GM12878 (cell line): ENCODE data around the gene DNHD1. TPM values are rescaled to one million over a fixed set of nuclear protein-coding genes. Genes with fewer than 3 reads are reported as not detected.

Source experiments
- BRCA1 ChIP-seq: IDR thresholded peaks from 2 replicates; pipeline ENCODE4 v1.6.1; 2011; ENCODE audit warnings: low read depth, low read length, improper control_type of control experiment
- CHD4 ChIP-seq: fragments of 200-600 bp; sonication (generic); IDR thresholded peaks from 2 replicates; pipeline ENCODE4 v1.6.1; 2016; ENCODE audit warnings: mild to moderate bottlenecking
- FOXM1 ChIP-seq: IDR thresholded peaks from 2 replicates; pipeline ENCODE4 v1.6.1; 2012; ENCODE audit warnings: low read depth, mild to moderate bottlenecking, inconsistent platforms, low read length, moderate library complexity
- GABPA ChIP-seq: IDR thresholded peaks from 2 replicates; pipeline ENCODE4 v1.6.1; 2014; ENCODE audit warnings: antibody characterized with exemption, low read depth, mild to moderate bottlenecking, inconsistent platforms
- LARP7 ChIP-seq: fragments of 450-650 bp; IDR thresholded peaks from 2 replicates; pipeline ENCODE4 v1.6.1; 2017; ENCODE audit warnings: mild to moderate bottlenecking
- MEF2A ChIP-seq: IDR thresholded peaks from 2 replicates; pipeline ENCODE4 v1.6.1; 2011; ENCODE audit warnings: low read depth, mild to moderate bottlenecking, low read length, moderate library complexity; ENCODE audit not compliant: insufficient read depth
- MYC ChIP-seq: IDR thresholded peaks from 2 replicates; pipeline ENCODE4 v1.6.1; 2011; ENCODE audit warnings: mild to moderate bottlenecking, low read length, moderate library complexity, inconsistent platforms; ENCODE audit not compliant: insufficient read depth, insufficient replicate concordance, insufficient read length, severe bottlenecking
- PAX5 ChIP-seq: IDR thresholded peaks from 2 replicates; pipeline ENCODE4 v1.6.1; 2011; ENCODE audit warnings: low read depth, low read length, borderline replicate concordance
- PAX8 ChIP-seq: fragments of 450-650 bp; IDR thresholded peaks from 2 replicates; pipeline ENCODE4 v1.6.1; 2017; ENCODE audit warnings: mild to moderate bottlenecking, moderate library complexity
- POLR2AphosphoS2 ChIP-seq: IDR thresholded peaks from 2 replicates; pipeline ENCODE4 v1.6.1; 2011; ENCODE audit warnings: low read depth, mild to moderate bottlenecking, low read length, improper control_type of control experiment, moderate library complexity
- POLR2AphosphoS5 ChIP-seq: IDR thresholded peaks from 2 replicates; pipeline ENCODE4 v1.6.1; 2011; ENCODE audit warnings: mild to moderate bottlenecking, low read length, inconsistent platforms
- POU2F2 ChIP-seq: IDR thresholded peaks from 3 replicates; pipeline ENCODE4 v1.6.1; 2011; ENCODE audit warnings: low read depth, mild to moderate bottlenecking, low read length, borderline replicate concordance
- RFX5 ChIP-seq: IDR thresholded peaks from 2 replicates; pipeline ENCODE4 v1.6.1; 2011; ENCODE audit warnings: low read depth, low read length, improper control_type of control experiment
- STAT3 ChIP-seq: IDR thresholded peaks from 2 replicates; pipeline ENCODE4 v1.6.1; 2011; ENCODE audit warnings: low read depth, low read length, improper control_type of control experiment
- SUPT20H ChIP-seq: IDR thresholded peaks from 2 replicates; pipeline ENCODE4 v1.6.1; 2011; ENCODE audit warnings: low read depth, mild to moderate bottlenecking, low read length, moderate library complexity, borderline replicate concordance; ENCODE audit not compliant: control insufficient read depth
- YBX1 ChIP-seq: fragments of 450-650 bp; IDR thresholded peaks from 2 replicates; pipeline ENCODE4 v1.6.1; 2016; ENCODE audit warnings: antibody characterized with exemption
- YY1 ChIP-seq: IDR thresholded peaks from 2 replicates; pipeline ENCODE4 v1.6.1; 2011; ENCODE audit warnings: low read depth, mild to moderate bottlenecking, low read length
- ZNF207 ChIP-seq: fragments of 450-650 bp; IDR thresholded peaks from 2 replicates; pipeline ENCODE4 v1.6.1; 2014; ENCODE audit warnings: antibody characterized with exemption, mild to moderate bottlenecking, borderline replicate concordance
- ZNF622 ChIP-seq: fragments of 450-650 bp; IDR thresholded peaks from 2 replicates; pipeline ENCODE4 v1.6.1; 2017; ENCODE audit warnings: mild to moderate bottlenecking, inconsistent platforms
- polyA plus RNA-seq, 11 experiments: library from polyadenylated mRNA; depleted of rRNA in 4 of 11; unstranded in 6 of 11; stranded (reverse) in 5 of 11; fragments of >200 nt; fragmentation: Nextera tagmentation in 4 of 11; fragmentation: Illumina TruSeq in 1 of 11; extraction: Ambion mirVana in 4 of 11; extraction: Trizol in 1 of 11; gene quantifications; 1 replicate in 1 of 11; 2 replicates in 10 of 11; pipeline versions ENCODE4 v1.2.1 to v1.2.3, GENCODE V29; 2011 to 2016; ENCODE audit warnings: inconsistent platforms in 2 of 11, missing spikeins in 2 of 11, low read depth in 1 of 11
- total RNA-seq, 4 experiments: library from RNA; depleted of rRNA in 3 of 4; stranded (reverse); fragments of >200 nt in 3 of 4; fragmentation: Illumina TruSeq in 1 of 4; extraction: Trizol in 1 of 4; gene quantifications; 2 replicates each; pipeline versions ENCODE4 v1.2.1 to v1.2.3, GENCODE V29; 2013 to 2021
- TF ChIP-seq, protein P1 (sequence below): fragments of 450-650 bp; IDR thresholded peaks from 2 replicates; pipeline ENCODE4 v1.6.1; 2016; ENCODE audit warnings: mild to moderate bottlenecking
- TF ChIP-seq, protein P2 (sequence below): fragments of 450-650 bp; IDR thresholded peaks from 2 replicates; pipeline ENCODE4 v1.6.1; 2018; ENCODE audit warnings: mild to moderate bottlenecking, low read depth, moderate library complexity; ENCODE audit not compliant: partially characterized antibody
- TF ChIP-seq, protein P3 (sequence below): fragments of 450-650 bp; IDR thresholded peaks from 2 replicates; pipeline ENCODE4 v1.6.1; 2016; ENCODE audit warnings: mild to moderate bottlenecking
- TF ChIP-seq, protein P4 (sequence below), 3 experiments: IDR thresholded peaks in 2 of 3; conservative IDR thresholded peaks in 1 of 3; 2 replicates each; pipeline ENCODE4 v1.5.1; 2011; ENCODE audit warnings: low read depth in 3 of 3, low read length in 3 of 3, mild to moderate bottlenecking in 3 of 3, control low read depth in 2 of 3, moderate library complexity in 2 of 3, inconsistent platforms in 1 of 3, mixed read lengths in 1 of 3; ENCODE audit not compliant: control insufficient read depth in 2 of 3, insufficient read depth in 1 of 3; ENCODE audit errors: extremely low read depth in 1 of 3

Gene DNHD1
- total and polyA plus RNA-seq, 10 of the 15 experiments (the other 5 are each of a cell fraction or from before 2014, with no cell fraction given): 0.99 to 16.9 (median 8.6) TPM

DNA sequence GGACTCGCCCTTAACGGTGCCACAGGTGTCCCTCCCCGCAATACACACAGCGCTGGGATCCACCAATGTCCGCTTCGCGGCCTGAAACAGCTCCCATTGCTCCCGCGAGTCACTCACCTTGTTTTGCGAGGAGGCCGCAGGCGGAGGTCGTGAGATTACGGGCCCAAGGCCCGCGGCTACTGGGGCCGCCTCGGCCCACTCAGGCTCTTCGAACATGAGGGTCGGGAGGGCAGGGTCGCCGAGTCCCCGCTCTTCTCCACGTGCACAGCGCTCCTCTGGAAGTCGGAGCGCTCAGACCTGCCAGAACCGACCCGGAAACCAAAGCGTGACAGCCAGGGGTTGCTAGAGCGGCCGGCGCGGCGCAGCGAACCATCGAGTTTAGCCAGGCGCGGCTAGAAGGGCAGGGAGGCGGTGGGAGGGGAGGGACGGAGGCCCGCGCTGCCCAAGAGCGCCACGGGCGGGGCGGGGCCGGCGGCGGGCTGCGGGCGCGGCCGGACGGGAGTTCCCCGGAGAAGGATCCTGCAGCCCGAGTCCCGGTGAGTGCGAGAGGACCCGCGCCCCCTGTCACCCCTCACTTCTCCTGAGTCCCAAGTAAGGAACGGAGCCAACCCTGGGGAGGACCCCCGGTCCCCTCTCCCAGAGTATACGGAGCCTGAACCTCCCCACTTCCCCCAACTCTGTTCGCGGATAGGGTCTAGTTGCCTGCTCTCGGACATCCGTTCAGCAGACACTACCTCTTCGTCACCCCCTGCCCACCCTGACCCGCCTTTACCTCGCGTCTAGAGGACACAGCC, 106.4 kb downstream of the DNHD1 start, which contains the start of the genes ILK and RRP8 (continued):
- TF ChIP-seq ZNF622 (no peak), PAX5 (peak; percentile 69; the same call in 1 of the 2 replicates), MYC (peak; percentile 81), GABPA (peak; percentile 70), CHD4 (no peak), MEF2A (0 out of 2 replicates have a peak, but pooled peaks have one; percentile 31), RFX5 (peak; percentile 42; the same call in 1 of the 2 replicates), POLR2AphosphoS5 (peak; percentile 81), POLR2AphosphoS2 (no peak), YY1 (peak; percentile 71), PAX8 (no peak), YBX1 (no peak), LARP7 (peak; percentile 71; the same call in 1 of the 2 replicates), STAT3 (no peak), POU2F2 (peak; percentile 85; the same call in 2 of the 3 replicates), FOXM1 (no peak), SUPT20H (no peak), BRCA1 (no peak), ZNF207 (peak; percentile 46; the same call in 1 of the 2 replicates)
- TF ChIP-seq, protein P1, sequence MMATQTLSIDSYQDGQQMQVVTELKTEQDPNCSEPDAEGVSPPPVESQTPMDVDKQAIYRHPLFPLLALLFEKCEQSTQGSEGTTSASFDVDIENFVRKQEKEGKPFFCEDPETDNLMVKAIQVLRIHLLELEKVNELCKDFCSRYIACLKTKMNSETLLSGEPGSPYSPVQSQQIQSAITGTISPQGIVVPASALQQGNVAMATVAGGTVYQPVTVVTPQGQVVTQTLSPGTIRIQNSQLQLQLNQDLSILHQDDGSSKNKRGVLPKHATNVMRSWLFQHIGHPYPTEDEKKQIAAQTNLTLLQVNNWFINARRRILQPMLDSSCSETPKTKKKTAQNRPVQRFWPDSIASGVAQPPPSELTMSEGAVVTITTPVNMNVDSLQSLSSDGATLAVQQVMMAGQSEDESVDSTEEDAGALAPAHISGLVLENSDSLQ: no peak
- TF ChIP-seq, protein P2, sequence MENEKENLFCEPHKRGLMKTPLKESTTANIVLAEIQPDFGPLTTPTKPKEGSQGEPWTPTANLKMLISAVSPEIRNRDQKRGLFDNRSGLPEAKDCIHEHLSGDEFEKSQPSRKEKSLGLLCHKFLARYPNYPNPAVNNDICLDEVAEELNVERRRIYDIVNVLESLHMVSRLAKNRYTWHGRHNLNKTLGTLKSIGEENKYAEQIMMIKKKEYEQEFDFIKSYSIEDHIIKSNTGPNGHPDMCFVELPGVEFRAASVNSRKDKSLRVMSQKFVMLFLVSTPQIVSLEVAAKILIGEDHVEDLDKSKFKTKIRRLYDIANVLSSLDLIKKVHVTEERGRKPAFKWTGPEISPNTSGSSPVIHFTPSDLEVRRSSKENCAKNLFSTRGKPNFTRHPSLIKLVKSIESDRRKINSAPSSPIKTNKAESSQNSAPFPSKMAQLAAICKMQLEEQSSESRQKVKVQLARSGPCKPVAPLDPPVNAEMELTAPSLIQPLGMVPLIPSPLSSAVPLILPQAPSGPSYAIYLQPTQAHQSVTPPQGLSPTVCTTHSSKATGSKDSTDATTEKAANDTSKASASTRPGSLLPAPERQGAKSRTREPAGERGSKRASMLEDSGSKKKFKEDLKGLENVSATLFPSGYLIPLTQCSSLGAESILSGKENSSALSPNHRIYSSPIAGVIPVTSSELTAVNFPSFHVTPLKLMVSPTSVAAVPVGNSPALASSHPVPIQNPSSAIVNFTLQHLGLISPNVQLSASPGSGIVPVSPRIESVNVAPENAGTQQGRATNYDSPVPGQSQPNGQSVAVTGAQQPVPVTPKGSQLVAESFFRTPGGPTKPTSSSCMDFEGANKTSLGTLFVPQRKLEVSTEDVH: no peak
- TF ChIP-seq, protein P3, sequence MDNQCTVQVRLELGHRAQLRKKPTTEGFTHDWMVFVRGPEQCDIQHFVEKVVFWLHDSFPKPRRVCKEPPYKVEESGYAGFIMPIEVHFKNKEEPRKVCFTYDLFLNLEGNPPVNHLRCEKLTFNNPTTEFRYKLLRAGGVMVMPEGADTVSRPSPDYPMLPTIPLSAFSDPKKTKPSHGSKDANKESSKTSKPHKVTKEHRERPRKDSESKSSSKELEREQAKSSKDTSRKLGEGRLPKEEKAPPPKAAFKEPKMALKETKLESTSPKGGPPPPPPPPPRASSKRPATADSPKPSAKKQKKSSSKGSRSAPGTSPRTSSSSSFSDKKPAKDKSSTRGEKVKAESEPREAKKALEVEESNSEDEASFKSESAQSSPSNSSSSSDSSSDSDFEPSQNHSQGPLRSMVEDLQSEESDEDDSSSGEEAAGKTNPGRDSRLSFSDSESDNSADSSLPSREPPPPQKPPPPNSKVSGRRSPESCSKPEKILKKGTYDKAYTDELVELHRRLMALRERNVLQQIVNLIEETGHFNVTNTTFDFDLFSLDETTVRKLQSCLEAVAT: 0 out of 2 replicates have a peak, but pooled peaks have one; percentile 51
- TF ChIP-seq, protein P4, sequence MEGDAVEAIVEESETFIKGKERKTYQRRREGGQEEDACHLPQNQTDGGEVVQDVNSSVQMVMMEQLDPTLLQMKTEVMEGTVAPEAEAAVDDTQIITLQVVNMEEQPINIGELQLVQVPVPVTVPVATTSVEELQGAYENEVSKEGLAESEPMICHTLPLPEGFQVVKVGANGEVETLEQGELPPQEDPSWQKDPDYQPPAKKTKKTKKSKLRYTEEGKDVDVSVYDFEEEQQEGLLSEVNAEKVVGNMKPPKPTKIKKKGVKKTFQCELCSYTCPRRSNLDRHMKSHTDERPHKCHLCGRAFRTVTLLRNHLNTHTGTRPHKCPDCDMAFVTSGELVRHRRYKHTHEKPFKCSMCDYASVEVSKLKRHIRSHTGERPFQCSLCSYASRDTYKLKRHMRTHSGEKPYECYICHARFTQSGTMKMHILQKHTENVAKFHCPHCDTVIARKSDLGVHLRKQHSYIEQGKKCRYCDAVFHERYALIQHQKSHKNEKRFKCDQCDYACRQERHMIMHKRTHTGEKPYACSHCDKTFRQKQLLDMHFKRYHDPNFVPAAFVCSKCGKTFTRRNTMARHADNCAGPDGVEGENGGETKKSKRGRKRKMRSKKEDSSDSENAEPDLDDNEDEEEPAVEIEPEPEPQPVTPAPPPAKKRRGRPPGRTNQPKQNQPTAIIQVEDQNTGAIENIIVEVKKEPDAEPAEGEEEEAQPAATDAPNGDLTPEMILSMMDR (IDR thresholded peaks at IDR 0.05 in 2 of 3, conservative IDR thresholded peaks at IDR 0.05 in 1 of 3; ENCODE audit: control insufficient read depth in 2 of 3, extremely low read depth in 1 of 3, insufficient read depth in 1 of 3, low read depth in 3 of 3, low read length in 3 of 3): peak in 1 of 3 experiments; percentile 1; a peak in 1 of 6 replicates
